Karpas-422 (cell line): ENCODE data around the gene SRGAP1. TPM values are rescaled to one million over a fixed set of nuclear protein-coding genes. Genes with fewer than 3 reads are reported as not detected.

ENCODE experiments used
- DNase-seq: peaks from one replicate; pipeline ENCODE4 v3.0.0-alpha.2; 2015
- H2AFZ ChIP-seq: fragments of 200-600 bp; sonication (generic); 2 replicates; pipeline ENCODE4 v1.6.1; 2014; ENCODE audit warnings: antibody characterized with exemption, low read length, mixed read lengths
- H3K27ac ChIP-seq: fragments of 200-600 bp; sonication (generic); 2 replicates; pipeline ENCODE4 v1.5.1; 2014; ENCODE audit warnings: mild to moderate bottlenecking, low read length, moderate library complexity
- H3K27me3 ChIP-seq: fragments of 200-600 bp; sonication (generic); 2 replicates; pipeline ENCODE4 v1.6.1; 2014; ENCODE audit warnings: low read length, mixed read lengths
- H3K36me3 ChIP-seq: fragments of 200-600 bp; sonication (generic); 2 replicates; pipeline ENCODE4 v1.6.1; 2014; ENCODE audit warnings: low read length, mixed read lengths; ENCODE audit not compliant: insufficient read depth
- H3K4me1 ChIP-seq: fragments of 200-600 bp; sonication (generic); 2 replicates; pipeline ENCODE4 v1.6.1; 2014; ENCODE audit warnings: mild to moderate bottlenecking, low read length, mixed read lengths
- H3K4me2 ChIP-seq: fragments of 200-600 bp; sonication (generic); 2 replicates; pipeline ENCODE4 v1.6.1; 2014; ENCODE audit warnings: low read length, low read depth, mild to moderate bottlenecking; ENCODE audit not compliant: poor library complexity, severe bottlenecking
- H3K4me3 ChIP-seq: fragments of 200-600 bp; sonication (generic); 2 replicates; pipeline ENCODE4 v1.5.1; 2014; ENCODE audit warnings: mild to moderate bottlenecking, antibody characterized with exemption, low read length, mixed read lengths
- H3K79me2 ChIP-seq: fragments of 200-600 bp; sonication (generic); 2 replicates; pipeline ENCODE4 v1.6.1; 2014; ENCODE audit warnings: mild to moderate bottlenecking, low read length, mixed read lengths
- H3K9ac ChIP-seq: fragments of 200-600 bp; sonication (generic); 2 replicates; pipeline ENCODE4 v1.6.0; 2014; ENCODE audit warnings: low read length
- H3K9me2 ChIP-seq: fragments of 200-600 bp; sonication (generic), shearing (Covaris generic); replicated peaks from 2 replicates; pipeline ENCODE4 v1.6.0; 2014; ENCODE audit warnings: mild to moderate bottlenecking, low read length, moderate library complexity; ENCODE audit not compliant: insufficient read depth
- H3K9me3 ChIP-seq: fragments of 300-700, 200-600 bp; sonication (generic); 2 replicates; pipeline ENCODE4 v1.6.1; 2014; ENCODE audit warnings: low read length, mixed read lengths
- H4K20me1 ChIP-seq: fragments of 200-600 bp; sonication (generic); 2 replicates; pipeline ENCODE4 v1.6.1; 2014; ENCODE audit warnings: mild to moderate bottlenecking, antibody characterized with exemption, low read length, low read depth; ENCODE audit not compliant: insufficient read depth
- total RNA-seq: library from RNA; depleted of rRNA; stranded (reverse); fragments of >200 nt; shearing (Covaris generic); gene quantifications from 2 replicates; pipeline ENCODE4 v1.2.3, GENCODE V29; 2014; ENCODE audit warnings: low replicate concordance

SRGAP1 gene
- total RNA-seq, 1 experiment from 2014 or later: not detected

DNA sequence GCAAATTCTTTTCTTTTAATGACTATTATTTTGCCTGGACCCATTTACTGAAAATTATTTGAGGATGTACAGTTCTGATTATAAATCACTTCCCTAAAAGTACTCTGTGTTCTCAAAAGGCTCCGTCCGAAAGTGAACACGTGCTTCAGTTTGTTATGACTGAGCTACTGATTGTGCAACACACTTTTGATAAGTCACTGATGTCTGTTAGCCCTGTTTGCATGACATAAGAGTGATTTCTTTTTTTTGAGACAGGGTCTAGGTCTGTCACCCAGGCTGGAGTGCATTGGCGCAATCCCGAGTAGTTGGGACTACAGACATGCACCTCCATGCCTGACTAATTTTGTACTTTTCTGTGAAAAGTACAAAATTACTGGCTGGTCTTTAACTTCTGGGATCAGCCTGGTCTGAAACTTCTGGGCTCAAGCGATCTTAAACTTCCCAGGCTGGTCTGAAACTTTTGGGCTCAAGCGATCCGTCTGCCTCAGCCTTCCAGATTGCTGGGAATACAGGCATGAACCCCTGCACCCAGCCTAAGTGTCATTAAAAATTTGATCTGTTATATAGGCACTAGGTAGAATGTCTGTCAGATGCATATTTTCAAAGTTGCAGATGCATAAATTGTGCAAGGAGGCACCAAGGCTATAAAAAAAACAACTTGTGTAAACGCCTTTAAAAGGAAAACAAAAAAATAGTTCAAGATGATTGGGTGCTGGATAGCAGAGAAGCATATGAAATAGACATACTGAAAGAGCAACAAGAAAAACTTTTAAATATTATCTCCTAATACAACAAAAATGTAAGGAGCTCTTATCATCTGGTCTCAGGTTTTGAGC, 111.5 kb downstream of the SRGAP1 start:
- Histone ChIP-seq H4K20me1 (no peaks in the 10 kb centered on the region), H3K9ac (no peak overlapping the region), H2AFZ (no peak overlapping the region), H3K9me2 (no peaks in the 10 kb centered on the region), H3K36me3 (no peaks in the 10 kb centered on the region), H3K79me2 (no peaks in the 10 kb centered on the region), H3K9me3 (no peaks in the 10 kb centered on the region), H3K4me3 (no peak overlapping the region), H3K27ac (no peak overlapping the region), H3K4me2 (no peak overlapping the region), H3K27me3 (no peaks in the 10 kb centered on the region), H3K4me1 (no peaks in the 10 kb centered on the region)
- no peak for DNase-seq

GRCh38 chr12:63957496-63957895, 113.0 kb downstream of the SRGAP1 start:
- Histone ChIP-seq H3K4me2 (no peak overlapping the region), H3K9me2 (no peaks in the 10 kb centered on the region), H3K79me2 (no peaks in the 10 kb centered on the region), H2AFZ (no peak overlapping the region), H3K4me3 (no peak overlapping the region), H3K9ac (no peak overlapping the region), H3K27ac (no peak overlapping the region), H3K9me3 (no peaks in the 10 kb centered on the region), H3K27me3 (no peaks in the 10 kb centered on the region), H3K36me3 (no peaks in the 10 kb centered on the region), H3K4me1 (no peaks in the 10 kb centered on the region), H4K20me1 (no peaks in the 10 kb centered on the region)
- DNase-seq: no peak

DNA sequence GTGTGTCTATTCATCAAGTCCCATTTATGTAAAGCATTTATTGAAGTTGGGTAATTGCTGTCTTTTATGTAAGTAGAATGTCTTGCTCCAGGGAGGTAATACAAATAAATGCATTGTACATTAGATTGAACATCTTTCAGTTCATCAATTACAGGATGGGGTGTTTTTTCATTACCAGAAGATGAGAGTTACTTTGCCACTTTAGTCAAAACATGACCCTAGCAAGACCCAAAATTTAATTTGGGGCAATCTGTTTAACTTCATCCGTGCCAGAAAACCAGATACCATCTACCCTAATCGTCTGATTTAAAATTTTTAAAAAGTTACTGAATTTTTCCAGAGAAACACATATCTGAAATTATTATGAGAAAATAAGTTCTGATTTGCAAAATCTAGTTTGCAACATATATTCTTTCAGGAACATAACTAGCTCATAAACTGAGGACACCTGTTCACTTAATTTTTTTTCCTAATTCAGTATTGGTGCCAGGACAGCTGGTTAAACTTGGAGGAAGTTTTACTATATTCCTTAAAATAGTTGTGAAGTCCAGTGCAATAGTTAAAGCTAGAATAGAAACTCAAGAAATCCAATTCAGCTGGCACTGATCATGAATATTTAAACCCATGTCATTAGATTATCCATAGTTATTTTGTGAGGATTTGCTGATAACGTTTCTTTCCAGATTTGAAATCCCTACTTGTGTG, 114.5 kb downstream of the SRGAP1 start:
- DNase-seq: no peak
- Histone ChIP-seq H3K4me2 (no peak overlapping the region), H3K9ac (no peak overlapping the region), H3K9me2 (no peaks in the 10 kb centered on the region), H2AFZ (no peak overlapping the region), H3K9me3 (no peaks in the 10 kb centered on the region), H3K27me3 (no peaks in the 10 kb centered on the region), H3K4me3 (no peak overlapping the region), H4K20me1 (no peaks in the 10 kb centered on the region), H3K4me1 (no peaks in the 10 kb centered on the region), H3K27ac (no peak overlapping the region), H3K36me3 (no peaks in the 10 kb centered on the region), H3K79me2 (no peaks in the 10 kb centered on the region)

DNA sequence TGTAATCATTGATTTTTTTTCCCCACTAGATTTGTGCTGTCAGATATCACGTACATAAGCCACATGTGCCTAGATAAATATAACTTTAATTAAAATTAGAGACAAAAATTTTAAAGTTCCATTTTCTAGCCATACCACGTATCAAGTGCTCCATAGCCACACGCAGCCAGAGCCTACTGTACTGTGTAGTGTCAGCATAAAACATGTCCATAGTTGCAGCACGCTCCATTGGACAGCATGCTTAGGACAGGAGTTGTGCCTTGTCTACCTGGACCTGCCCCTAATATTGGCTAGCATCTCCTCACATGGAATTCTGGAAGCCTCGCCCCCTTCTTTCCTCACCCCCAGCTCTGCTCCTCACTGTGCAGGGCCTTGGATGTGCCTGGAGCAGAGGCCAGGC, 116.5 kb downstream of the SRGAP1 start:
- no peaks in the 10 kb centered on the region for H3K79me2 ChIP-seq
- H2AFZ ChIP-seq: no peak overlapping the region
- no peak overlapping the region for H3K9ac ChIP-seq
- H3K4me3 ChIP-seq: no peak overlapping the region
- H3K9me3 ChIP-seq: no peaks in the 10 kb centered on the region
- no peaks in the 10 kb centered on the region for H3K36me3 ChIP-seq
- H3K27ac ChIP-seq: no peak overlapping the region
- DNase-seq: no peak
- H4K20me1 ChIP-seq: no peaks in the 10 kb centered on the region
- no peaks in the 10 kb centered on the region for H3K27me3 ChIP-seq
- H3K4me2 ChIP-seq: no peak overlapping the region
- no peaks in the 10 kb centered on the region for H3K9me2 ChIP-seq
- H3K4me1 ChIP-seq: no peaks in the 10 kb centered on the region

DNA sequence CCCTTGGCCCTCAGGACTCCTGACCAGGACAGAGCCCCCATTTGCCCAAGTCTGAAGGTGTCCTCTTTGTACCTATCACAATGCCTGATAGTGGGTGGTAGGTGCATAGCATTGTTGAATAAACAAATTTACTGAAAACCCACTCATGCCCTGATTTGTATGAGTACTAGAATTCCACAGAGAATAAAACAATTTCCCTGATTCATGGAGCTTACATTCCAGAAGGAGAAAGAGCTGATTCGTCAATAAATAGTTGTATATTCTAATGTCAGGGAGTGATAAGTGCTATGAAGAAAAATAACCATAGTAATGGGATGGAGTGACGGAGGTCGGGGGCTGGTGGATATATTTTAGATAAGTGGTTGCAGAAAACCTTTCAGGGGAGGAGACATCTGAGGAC, 117.0 kb downstream of the SRGAP1 start:
- Histone ChIP-seq H3K4me3 (no peak overlapping the region), H3K9me2 (no peaks in the 10 kb centered on the region), H3K27me3 (no peaks in the 10 kb centered on the region), H4K20me1 (no peaks in the 10 kb centered on the region), H3K9me3 (no peaks in the 10 kb centered on the region), H3K27ac (no peak overlapping the region), H2AFZ (no peak overlapping the region), H3K4me1 (no peaks in the 10 kb centered on the region), H3K9ac (no peak overlapping the region), H3K79me2 (no peaks in the 10 kb centered on the region), H3K36me3 (no peaks in the 10 kb centered on the region), H3K4me2 (no peak overlapping the region)
- no peak for DNase-seq

DNA sequence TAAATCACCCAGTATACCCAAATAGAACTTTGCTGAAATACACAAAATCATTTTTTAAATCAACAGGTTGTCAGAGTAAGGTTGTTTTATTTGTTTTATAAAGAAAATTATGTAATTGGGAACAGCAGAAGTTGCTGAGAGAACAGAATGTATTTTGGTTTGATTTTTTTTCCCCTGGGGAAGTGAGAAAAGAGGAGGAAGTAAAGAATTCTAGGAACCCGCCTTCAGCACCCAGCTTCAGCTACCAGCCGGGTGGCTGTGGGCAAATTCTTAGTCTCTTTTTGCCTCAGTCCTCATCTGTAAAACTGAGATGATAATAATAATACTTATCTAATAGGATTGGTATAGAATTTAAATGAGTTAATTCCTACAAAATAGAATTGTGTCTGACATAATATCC, 119.4 kb downstream of the SRGAP1 start:
- Histone ChIP-seq H4K20me1 (no peaks in the 10 kb centered on the region), H3K4me3 (no peak overlapping the region), H3K79me2 (no peaks in the 10 kb centered on the region), H3K27me3 (no peaks in the 10 kb centered on the region), H3K9me3 (no peaks in the 10 kb centered on the region), H3K9me2 (no peaks in the 10 kb centered on the region), H3K27ac (no peak overlapping the region), H3K4me1 (no peaks in the 10 kb centered on the region), H2AFZ (no peak overlapping the region), H3K4me2 (no peak overlapping the region), H3K9ac (no peak overlapping the region), H3K36me3 (no peaks in the 10 kb centered on the region)
- no peak for DNase-seq

GRCh38 chr12:63964301-63964700, 119.8 kb downstream of the SRGAP1 start:
- no peaks in the 10 kb centered on the region for H4K20me1 ChIP-seq
- H3K4me1 ChIP-seq: no peaks in the 10 kb centered on the region
- H3K9me3 ChIP-seq: no peaks in the 10 kb centered on the region
- no peak overlapping the region for H3K9ac ChIP-seq
- H3K79me2 ChIP-seq: no peaks in the 10 kb centered on the region
- H3K9me2 ChIP-seq: no peaks in the 10 kb centered on the region
- no peak overlapping the region for H3K4me3 ChIP-seq
- no peaks in the 10 kb centered on the region for H3K27me3 ChIP-seq
- no peaks in the 10 kb centered on the region for H3K36me3 ChIP-seq
- no peak overlapping the region for H3K4me2 ChIP-seq
- DNase-seq: no peak
- no peak overlapping the region for H2AFZ ChIP-seq
- no peak overlapping the region for H3K27ac ChIP-seq

GRCh38 chr12:63965936-63966605, 121.6 kb downstream of the SRGAP1 start:
- Histone ChIP-seq H3K79me2 (no peaks in the 10 kb centered on the region), H3K9me2 (no peaks in the 10 kb centered on the region), H3K4me2 (no peak overlapping the region), H4K20me1 (no peaks in the 10 kb centered on the region), H3K4me1 (no peaks in the 10 kb centered on the region), H3K27me3 (no peaks in the 10 kb centered on the region), H3K4me3 (no peak overlapping the region), H3K36me3 (no peaks in the 10 kb centered on the region), H3K9ac (no peak overlapping the region), H3K9me3 (no peaks in the 10 kb centered on the region), H3K27ac (no peak overlapping the region), H2AFZ (no peak overlapping the region)
- no peak for DNase-seq
